Measurements from ENCODE around the gene MTHFD2L.
"Not testable (repeated sequence)": the region's sequence is repeated elsewhere in the genome, so short reads cannot be mapped to it uniquely, and the experiment has no call there.

Gene MTHFD2L

DNA sequence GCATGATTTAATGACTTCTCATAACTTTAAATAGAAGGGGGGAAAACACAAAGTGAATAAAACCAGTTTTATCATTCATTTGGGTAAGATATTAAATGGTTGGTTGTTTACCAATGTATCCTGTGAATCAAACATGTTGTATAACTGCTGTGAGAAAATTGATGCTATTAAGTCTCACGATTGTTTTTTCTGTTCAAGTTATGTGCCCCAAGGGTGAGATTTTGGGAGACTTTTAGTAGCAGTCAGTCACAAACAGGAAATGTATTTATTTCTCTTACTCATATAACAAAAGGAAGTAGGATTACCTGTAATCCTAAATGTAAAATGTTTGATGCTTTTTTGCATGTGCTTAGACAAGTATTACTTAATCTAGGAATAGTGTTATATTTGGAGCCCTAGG, 39.2 kb downstream of the MTHFD2L start:
- Histone ChIP-seq H3K36me3 (ENCODE audit: control insufficient read depth, insufficient read depth, low read length, severe bottlenecking) (no peaks in the 10 kb centered on the region), H3K4me1 (ENCODE audit: control insufficient read depth, insufficient read depth, low read length) (no peaks in the 10 kb centered on the region), H3K27me3 (replicated peaks; ENCODE audit: control insufficient read depth, insufficient read depth, low read length) (no peaks in the 10 kb centered on the region), H3K9me3 (ENCODE audit: control insufficient read depth, low read length) (no peaks in the 10 kb centered on the region), H3K9ac (ENCODE audit: low read length) (no peak overlapping the region), H3K4me3 (ENCODE audit: low read length) (no peak overlapping the region)
- DNase-seq (ENCODE audit: low read depth): no peak

DNA sequence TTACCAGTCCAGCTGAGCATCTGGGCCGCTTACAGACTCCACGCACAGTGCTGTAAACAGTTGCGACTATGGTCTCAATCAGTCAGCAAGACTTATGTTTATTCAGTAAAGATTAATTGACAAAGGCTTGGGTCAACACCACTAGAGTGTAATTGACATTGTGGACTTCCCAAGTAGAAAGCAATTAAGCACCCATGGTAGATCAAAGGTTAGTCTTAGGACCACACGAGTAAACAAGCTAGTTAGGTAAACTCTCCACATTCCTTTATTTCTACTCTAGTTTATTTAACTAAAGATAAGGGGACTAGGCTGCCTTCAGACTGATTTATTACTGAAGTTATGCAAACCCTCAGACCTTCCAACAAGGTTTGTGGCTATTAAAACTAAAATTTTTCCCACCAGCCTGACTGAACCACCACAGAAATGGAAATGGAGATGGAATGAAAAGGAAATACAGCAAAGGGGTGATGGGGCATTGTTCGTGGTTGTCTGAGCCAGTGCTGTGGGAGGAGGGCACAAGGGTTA, 44.2 kb downstream of the MTHFD2L start:
- H3K4me3 ChIP-seq (ENCODE audit: low read length): no peak overlapping the region
- H3K9me3 ChIP-seq (ENCODE audit: control insufficient read depth, low read length): no peaks in the 10 kb centered on the region
- no peak overlapping the region for H3K9ac ChIP-seq (ENCODE audit: low read length)
- H3K27me3 ChIP-seq (replicated peaks; ENCODE audit: control insufficient read depth, insufficient read depth, low read length): no peaks in the 10 kb centered on the region
- H3K36me3 ChIP-seq (ENCODE audit: control insufficient read depth, insufficient read depth, low read length, severe bottlenecking): peaks cover 3% of the 10 kb centered on the region
- DNase-seq (ENCODE audit: low read depth): no peak
- peaks cover 14% of the 10 kb centered on the region for H3K4me1 ChIP-seq (ENCODE audit: control insufficient read depth, insufficient read depth, low read length)

DNA sequence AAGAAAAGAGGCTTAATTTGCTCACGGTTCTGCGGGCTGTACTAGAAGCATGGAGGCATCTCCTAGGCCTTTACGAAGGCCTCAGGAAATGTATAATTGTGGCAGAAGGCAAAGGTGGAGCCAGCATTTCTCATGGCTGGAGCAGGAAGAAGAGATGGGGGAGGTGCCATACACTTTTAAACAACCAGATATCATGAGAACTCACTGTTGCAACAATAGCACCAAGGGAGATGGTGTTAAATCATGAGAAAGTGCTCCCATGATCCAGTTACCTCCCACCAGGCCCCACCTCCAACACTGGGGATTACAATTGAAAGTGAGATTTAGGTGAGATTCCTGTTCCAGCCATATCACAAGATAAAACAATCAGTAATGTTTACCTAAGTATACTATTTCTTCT, 45.5 kb downstream of the MTHFD2L start:
- no peak for DNase-seq (ENCODE audit: low read depth)
- peaks cover 3% of the 10 kb centered on the region for H3K36me3 ChIP-seq (ENCODE audit: control insufficient read depth, insufficient read depth, low read length, severe bottlenecking)
- H3K9me3 ChIP-seq (ENCODE audit: control insufficient read depth, low read length): no peaks in the 10 kb centered on the region
- H3K27me3 ChIP-seq (replicated peaks; ENCODE audit: control insufficient read depth, insufficient read depth, low read length): no peaks in the 10 kb centered on the region
- no peak overlapping the region for H3K4me3 ChIP-seq (ENCODE audit: low read length)
- peaks cover 19% of the 10 kb centered on the region for H3K4me1 ChIP-seq (ENCODE audit: control insufficient read depth, insufficient read depth, low read length)
- no peak overlapping the region for H3K9ac ChIP-seq (ENCODE audit: low read length)

DNA sequence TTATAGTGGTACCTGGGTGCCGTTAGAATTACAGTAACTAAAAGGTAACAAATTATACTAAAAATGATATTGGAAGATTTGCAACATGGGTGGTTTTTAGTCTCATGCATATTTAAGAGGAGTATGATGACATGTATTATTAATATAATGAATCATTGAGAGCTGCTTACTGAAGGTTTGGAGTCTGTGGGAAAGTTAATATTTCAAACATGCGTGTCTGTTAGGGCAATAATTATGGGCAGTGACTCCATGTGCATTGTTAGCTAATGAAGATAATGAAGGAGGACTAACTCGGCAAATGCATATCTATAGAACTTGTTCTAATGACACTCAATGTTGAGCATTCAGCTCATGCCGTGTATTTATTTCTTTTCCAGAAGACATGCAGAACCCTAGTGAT, 47.1 kb downstream of the MTHFD2L start:
- Histone ChIP-seq H3K9me3 (ENCODE audit: control insufficient read depth, low read length) (no peaks in the 10 kb centered on the region), H3K9ac (ENCODE audit: low read length) (no peak overlapping the region), H3K36me3 (ENCODE audit: control insufficient read depth, insufficient read depth, low read length, severe bottlenecking) (peaks cover 3% of the 10 kb centered on the region), H3K4me1 (ENCODE audit: control insufficient read depth, insufficient read depth, low read length) (peaks cover 19% of the 10 kb centered on the region), H3K4me3 (ENCODE audit: low read length) (no peak overlapping the region), H3K27me3 (replicated peaks; ENCODE audit: control insufficient read depth, insufficient read depth, low read length) (no peaks in the 10 kb centered on the region)
- DNase-seq (ENCODE audit: low read depth): no peak

DNA sequence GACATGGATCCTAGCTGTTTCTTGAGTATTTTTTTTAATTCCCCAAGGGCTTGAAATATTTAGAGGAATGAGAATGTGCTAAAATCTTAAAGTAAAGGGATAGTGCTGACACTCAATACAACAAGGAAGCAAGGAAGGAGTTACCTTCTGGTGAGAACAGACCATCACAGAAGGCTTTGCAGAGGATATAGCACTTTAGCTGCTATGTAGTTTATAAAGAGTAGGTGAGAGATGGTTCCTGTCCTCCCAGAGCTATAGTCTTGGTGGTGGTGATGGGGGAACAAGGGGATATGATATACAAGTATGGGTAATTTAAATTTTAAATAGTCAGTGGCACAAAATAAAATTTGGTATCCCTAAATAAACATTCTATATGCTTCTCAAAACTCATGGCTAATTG, 47.6 kb downstream of the MTHFD2L start:
- H3K4me3 ChIP-seq (ENCODE audit: low read length): no peak overlapping the region
- peaks cover 3% of the 10 kb centered on the region for H3K36me3 ChIP-seq (ENCODE audit: control insufficient read depth, insufficient read depth, low read length, severe bottlenecking)
- no peak for DNase-seq (ENCODE audit: low read depth)
- peaks cover 19% of the 10 kb centered on the region for H3K4me1 ChIP-seq (ENCODE audit: control insufficient read depth, insufficient read depth, low read length)
- no peaks in the 10 kb centered on the region for H3K9me3 ChIP-seq (ENCODE audit: control insufficient read depth, low read length)
- no peaks in the 10 kb centered on the region for H3K27me3 ChIP-seq (replicated peaks; ENCODE audit: control insufficient read depth, insufficient read depth, low read length)
- H3K9ac ChIP-seq (ENCODE audit: low read length): no peak overlapping the region

DNA sequence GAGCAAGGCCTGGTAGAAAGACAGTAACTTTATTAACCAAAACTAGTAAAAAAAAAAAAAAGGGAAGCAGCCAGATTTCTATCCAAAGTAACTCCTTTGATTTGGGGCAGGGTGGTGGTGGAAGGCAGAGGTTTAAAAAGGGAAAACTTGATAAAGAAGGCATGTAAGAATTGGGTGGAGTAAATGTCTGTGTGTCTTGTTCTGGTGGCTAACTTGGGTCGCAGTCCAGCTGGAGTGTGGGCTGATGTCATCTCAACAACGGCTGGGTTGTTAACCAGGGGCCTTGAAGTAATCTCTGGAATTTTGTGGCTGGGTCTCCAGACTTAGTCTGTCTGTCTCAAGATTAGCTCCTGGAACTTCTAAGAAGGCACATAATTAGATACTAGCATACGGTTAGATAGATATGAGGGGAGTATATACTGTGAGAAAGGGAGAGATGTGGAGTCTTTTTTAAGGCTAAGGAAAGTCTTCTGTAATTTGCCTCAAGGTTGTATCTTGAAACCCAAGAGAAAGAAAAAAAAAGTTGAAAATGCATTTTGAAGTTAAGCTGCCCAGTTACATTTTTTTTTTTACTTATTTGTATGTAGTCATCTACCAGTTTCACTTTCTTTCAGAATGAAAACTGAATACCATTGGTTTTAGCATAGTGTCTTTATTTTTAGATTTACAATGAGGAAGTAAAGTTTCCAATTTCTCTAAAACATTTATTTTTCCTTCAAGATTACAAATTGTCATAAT, 48.3 kb downstream of the MTHFD2L start:
- Histone ChIP-seq H3K9me3 (ENCODE audit: control insufficient read depth, low read length) (no peaks in the 10 kb centered on the region), H3K4me3 (ENCODE audit: low read length) (peak overlapping the region; percentile 46), H3K36me3 (ENCODE audit: control insufficient read depth, insufficient read depth, low read length, severe bottlenecking) (peaks cover 3% of the 10 kb centered on the region), H3K27me3 (replicated peaks; ENCODE audit: control insufficient read depth, insufficient read depth, low read length) (no peaks in the 10 kb centered on the region), H3K4me1 (ENCODE audit: control insufficient read depth, insufficient read depth, low read length) (peaks cover 19% of the 10 kb centered on the region), H3K9ac (ENCODE audit: low read length) (peak overlapping the region; percentile 40)
- peak; percentile 66 for DNase-seq (ENCODE audit: low read depth)

DNA sequence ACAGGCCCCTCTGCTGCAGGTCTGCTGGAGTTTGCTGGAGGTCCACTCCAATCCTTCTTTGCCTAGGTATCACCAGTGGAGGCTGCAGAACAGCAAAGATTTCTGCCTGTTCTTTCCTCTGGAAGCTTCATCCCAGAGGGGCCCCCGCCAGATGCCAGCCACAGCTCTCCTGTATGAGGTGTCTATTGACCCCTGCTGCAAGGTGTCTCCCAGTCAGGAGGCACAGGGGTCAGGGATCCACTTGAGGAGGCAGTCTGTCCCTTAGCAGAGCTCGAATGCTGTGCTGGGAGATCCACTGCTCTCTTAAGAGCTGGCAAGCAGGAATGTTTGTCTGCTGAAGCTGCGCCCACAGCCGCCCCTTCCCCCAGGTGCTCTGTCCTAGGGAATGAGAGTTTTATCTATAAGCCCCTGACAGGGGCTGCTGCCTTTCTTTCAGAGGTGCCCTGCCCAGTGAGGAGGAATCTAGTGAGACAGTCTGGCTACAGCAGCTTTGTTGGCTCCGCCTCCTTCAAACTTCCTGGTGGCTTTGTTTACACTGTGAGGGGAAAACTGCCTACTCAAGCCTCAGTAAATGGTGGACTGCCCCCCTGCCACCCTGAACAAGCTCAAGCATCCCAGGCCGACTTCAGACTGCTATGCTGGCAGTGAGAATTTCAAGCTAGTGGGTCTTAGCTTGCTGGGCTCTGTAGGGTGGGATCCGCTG, 56.7 kb downstream of the MTHFD2L start:
- not testable (repeated sequence) for H3K27me3 ChIP-seq (replicated peaks; ENCODE audit: control insufficient read depth, insufficient read depth, low read length); H3K4me3 ChIP-seq (ENCODE audit: low read length); DNase-seq (ENCODE audit: low read depth); H3K9ac ChIP-seq (ENCODE audit: low read length); H3K36me3 ChIP-seq (ENCODE audit: control insufficient read depth, insufficient read depth, low read length, severe bottlenecking); H3K9me3 ChIP-seq (ENCODE audit: control insufficient read depth, low read length); H3K4me1 ChIP-seq (ENCODE audit: control insufficient read depth, insufficient read depth, low read length)

DNA sequence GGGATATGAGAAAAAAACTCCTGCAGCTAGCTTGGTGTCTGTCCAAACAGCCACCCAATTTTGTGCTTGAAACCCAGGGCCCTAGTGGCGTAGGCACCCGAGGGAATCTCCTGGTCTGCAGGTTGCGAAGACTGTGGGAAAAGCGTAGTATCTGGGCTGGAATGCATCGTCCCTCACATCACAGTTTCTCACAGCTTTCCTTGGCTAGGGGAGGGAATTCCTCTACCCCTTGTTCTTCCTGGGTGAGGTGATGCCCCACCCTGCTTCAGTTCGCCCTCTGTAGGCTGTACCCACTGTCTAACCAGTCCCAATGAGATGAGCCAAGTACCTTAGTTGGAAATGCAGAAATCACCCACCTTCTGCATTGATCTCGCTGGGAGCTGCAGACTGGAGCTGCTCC, 57.3 kb downstream of the MTHFD2L start:
- H3K36me3 ChIP-seq (ENCODE audit: control insufficient read depth, insufficient read depth, low read length, severe bottlenecking); H3K4me1 ChIP-seq (ENCODE audit: control insufficient read depth, insufficient read depth, low read length); H3K9me3 ChIP-seq (ENCODE audit: control insufficient read depth, low read length); DNase-seq (ENCODE audit: low read depth); H3K4me3 ChIP-seq (ENCODE audit: low read length); H3K27me3 ChIP-seq (replicated peaks; ENCODE audit: control insufficient read depth, insufficient read depth, low read length); H3K9ac ChIP-seq (ENCODE audit: low read length): not testable (repeated sequence)

DNA sequence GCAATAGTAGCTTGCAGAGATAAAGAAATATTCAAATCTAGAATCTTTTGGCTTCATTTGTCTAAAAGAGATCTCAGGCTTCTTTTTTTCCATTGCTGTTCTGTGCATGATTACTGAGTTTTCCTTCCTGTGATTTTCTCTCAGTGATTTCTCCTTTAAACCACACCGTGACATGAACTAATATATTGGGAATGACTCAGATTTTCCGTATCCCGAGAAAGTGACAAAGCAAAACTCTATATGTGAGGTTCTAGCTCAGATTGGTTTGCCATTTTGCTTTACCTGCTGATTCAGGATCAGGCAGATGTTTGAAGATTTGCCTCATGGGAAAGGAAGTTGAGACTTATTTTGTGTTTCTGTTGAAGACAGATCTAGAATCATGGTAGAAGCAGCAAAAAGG, 59.4 kb downstream of the MTHFD2L start:
- H3K27me3 ChIP-seq (replicated peaks; ENCODE audit: control insufficient read depth, insufficient read depth, low read length): no peaks in the 10 kb centered on the region
- DNase-seq (ENCODE audit: low read depth): peak; percentile 33

DNA sequence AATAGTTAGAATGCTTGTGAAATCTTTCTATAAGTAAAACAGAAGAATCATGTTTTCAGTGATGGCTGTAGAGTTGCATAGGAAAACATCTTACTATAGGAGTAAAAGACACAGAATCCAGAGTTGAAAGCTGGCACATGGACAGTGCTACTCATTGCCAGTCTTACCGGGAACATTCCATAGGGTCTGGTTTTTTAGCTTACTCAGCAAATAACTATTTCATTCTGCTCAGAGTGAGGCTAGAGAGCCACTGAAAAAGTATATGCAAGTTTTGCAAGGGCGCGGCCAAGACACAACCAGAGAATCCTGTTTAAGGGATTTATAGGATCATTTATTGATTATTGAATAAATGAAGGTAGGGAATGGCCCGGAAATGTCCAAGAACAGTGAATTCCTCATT, 60.3 kb downstream of the MTHFD2L start:
- Histone ChIP-seq H3K4me3 (ENCODE audit: low read length) (no peak overlapping the region), H3K36me3 (ENCODE audit: control insufficient read depth, insufficient read depth, low read length, severe bottlenecking) (no peaks in the 10 kb centered on the region), H3K27me3 (replicated peaks; ENCODE audit: control insufficient read depth, insufficient read depth, low read length) (no peaks in the 10 kb centered on the region), H3K9me3 (ENCODE audit: control insufficient read depth, low read length) (no peaks in the 10 kb centered on the region), H3K4me1 (ENCODE audit: control insufficient read depth, insufficient read depth, low read length) (peaks cover 4% of the 10 kb centered on the region), H3K9ac (ENCODE audit: low read length) (no peak overlapping the region)
- peak; percentile 25 for DNase-seq (ENCODE audit: low read depth)

More for the DNA sequence above, 59.4 kb downstream of the MTHFD2L start:
- Histone ChIP-seq H3K4me1 (ENCODE audit: control insufficient read depth, insufficient read depth, low read length) (peaks cover 4% of the 10 kb centered on the region), H3K9ac (ENCODE audit: low read length) (no peak overlapping the region), H3K36me3 (ENCODE audit: control insufficient read depth, insufficient read depth, low read length, severe bottlenecking) (no peaks in the 10 kb centered on the region), H3K9me3 (ENCODE audit: control insufficient read depth, low read length) (no peaks in the 10 kb centered on the region), H3K4me3 (ENCODE audit: low read length) (no peak overlapping the region)

DNA sequence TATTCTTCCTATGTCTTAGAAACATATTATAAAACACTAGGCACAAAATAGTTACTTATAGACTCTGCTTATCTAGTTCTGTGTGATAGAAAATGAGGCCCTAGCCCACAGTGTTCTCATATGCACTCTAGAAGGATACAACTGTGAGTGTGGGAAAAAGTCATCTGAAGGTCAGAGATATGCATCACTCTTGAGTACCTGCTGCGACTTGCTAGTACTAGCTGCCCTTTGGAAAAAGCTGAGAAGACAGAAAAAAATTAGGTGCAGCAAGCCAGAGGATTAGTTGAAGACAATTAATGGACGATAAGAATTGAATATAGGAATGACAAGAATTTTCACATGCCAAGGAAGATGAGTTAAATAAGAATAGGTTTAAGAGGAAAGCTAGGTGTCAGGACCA, 61.3 kb downstream of the MTHFD2L start:
- Histone ChIP-seq H3K36me3 (ENCODE audit: control insufficient read depth, insufficient read depth, low read length, severe bottlenecking) (no peaks in the 10 kb centered on the region), H3K4me1 (ENCODE audit: control insufficient read depth, insufficient read depth, low read length) (peaks cover 7% of the 10 kb centered on the region), H3K27me3 (replicated peaks; ENCODE audit: control insufficient read depth, insufficient read depth, low read length) (no peaks in the 10 kb centered on the region), H3K4me3 (ENCODE audit: low read length) (no peak overlapping the region), H3K9ac (ENCODE audit: low read length) (no peak overlapping the region), H3K9me3 (ENCODE audit: control insufficient read depth, low read length) (no peaks in the 10 kb centered on the region)
- no peak for DNase-seq (ENCODE audit: low read depth)
